ENCODE data around the gene INPP5F.
"Not testable (repeated sequence)": the region's sequence is repeated elsewhere in the genome, so short reads cannot be mapped to it uniquely, and the experiment has no call there.

The INPP5F gene

DNA sequence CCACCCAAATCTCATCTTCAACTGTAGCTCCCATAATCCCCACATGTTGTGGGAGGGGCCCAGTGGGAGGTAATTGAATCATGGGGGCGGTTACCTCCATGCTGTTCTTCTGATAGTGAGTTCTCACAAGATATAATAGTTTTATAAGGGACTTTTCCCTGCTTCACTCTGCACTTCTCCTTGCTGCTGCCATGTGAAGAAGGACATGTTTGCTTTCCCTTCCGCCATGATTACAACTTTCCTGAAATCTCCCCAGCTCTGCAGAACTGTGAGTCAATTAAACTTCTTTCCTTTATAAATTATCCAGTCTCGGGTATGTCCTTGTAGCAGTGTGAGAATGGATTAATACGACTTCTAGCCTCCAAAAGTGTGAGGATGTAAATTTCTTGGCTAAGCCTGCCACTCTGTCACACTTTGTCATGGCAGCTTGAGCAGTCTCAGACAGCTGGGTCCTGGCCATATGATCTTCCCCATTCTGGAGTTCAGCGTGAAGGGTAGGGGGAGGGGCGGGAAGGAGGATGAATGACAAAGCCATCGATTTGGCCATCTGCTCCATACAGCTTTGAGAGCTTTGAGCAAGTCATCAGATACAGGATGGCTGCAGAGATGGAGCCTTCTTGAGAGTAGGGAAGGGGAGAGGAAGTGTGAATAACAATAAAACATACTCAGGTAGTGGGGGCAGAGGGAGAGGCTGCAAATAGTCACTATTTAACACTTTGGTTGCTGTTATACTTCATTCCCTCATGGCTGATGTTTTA, 19.1 kb upstream of the INPP5F start:
- DNase-seq (ENCODE audit: low spot score) = no peak

DNA sequence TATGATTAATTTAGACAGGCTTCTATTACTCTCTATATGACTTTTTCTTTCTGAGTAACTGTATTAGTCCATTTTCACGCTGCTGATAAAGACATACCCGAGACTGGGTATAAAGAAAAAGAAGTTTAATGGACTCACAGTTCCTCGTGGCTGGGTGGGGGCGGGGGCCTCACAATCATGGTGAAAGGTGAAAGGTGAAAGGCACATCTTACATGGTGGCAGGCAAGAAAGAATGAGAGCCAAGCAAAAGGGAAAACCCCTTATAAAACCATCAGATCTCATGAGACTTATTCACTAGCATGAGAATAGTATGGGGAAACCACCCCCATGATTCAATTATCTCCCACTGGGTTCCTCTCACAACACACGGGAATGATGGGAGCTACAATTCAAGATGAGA, 18.5 kb upstream of the INPP5F start:
- not testable (repeated sequence) for DNase-seq (ENCODE audit: low spot score)

DNA sequence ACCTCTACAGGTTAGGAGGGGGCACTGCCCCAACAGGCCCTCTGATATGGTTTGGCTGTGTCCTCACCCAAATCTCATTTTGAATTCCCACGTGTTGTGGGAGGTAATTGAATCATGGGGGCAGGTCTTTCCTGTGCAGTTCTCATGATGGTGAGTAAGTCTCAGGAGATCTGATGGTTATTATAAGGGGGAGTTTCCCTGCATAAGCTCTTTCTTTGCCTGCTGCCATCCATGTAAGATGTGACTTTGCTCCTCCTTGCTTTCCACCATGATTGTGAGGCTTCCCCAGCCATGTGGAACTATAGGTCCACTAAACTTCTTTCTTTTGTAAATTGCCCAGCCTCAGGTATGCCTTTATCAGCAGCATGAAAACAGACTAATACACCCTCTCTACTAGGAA, 14.9 kb upstream of the INPP5F start:
- not testable (repeated sequence) for DNase-seq (ENCODE audit: low spot score)

DNA sequence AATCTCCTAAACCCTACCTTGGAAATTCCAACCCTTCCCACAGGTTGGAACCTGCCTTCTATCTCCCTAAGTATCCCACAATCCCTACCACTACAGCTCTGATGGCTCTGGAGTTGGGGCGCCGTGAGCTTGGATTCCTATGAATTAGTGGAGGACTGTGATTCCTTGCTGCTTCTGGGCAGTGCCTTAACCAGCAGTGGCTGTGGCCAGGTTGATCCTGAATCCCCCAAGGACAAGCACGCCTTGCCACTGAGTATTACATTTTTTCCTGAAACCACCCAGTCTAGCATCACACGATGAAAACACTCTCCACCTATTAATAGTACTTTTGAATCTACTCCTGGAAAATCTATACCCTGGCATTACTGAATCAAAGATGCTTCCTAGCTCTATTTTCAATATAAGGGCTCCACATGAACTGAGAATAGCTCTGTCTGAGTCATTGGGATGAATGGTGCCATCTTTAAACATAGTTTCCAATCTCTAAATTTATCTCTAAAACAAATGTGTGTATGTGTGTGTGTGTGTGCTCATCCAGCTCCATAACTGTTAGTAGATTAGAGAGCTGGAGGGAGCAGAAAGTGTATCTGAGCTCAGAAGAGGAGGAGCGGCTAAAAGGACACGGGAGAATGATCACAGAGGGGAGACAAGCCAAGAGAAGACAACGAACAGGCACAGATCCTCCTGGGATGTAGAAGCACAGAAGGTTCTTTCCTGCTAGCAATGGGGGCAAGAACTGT, 11.9 kb upstream of the INPP5F start:
- DNase-seq (ENCODE audit: low spot score) = peak; percentile 25

DNA sequence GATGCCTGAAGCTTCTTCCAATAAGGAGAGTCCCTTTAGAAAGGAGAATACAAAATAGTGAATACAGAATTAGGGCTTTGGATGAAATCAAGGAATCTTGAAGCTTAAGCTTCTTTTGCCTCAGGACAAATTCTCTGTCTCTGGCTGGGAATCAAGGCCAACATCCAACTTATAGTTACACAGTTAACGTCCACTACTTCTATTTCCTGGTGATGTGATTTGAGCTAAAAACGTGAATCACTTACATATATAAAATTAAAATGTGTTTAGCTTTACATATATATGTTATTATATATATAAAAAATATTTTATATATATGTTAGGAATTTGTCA, 11.4 kb upstream of the INPP5F start:
- DNase-seq (ENCODE audit: low spot score) = no peak

DNA sequence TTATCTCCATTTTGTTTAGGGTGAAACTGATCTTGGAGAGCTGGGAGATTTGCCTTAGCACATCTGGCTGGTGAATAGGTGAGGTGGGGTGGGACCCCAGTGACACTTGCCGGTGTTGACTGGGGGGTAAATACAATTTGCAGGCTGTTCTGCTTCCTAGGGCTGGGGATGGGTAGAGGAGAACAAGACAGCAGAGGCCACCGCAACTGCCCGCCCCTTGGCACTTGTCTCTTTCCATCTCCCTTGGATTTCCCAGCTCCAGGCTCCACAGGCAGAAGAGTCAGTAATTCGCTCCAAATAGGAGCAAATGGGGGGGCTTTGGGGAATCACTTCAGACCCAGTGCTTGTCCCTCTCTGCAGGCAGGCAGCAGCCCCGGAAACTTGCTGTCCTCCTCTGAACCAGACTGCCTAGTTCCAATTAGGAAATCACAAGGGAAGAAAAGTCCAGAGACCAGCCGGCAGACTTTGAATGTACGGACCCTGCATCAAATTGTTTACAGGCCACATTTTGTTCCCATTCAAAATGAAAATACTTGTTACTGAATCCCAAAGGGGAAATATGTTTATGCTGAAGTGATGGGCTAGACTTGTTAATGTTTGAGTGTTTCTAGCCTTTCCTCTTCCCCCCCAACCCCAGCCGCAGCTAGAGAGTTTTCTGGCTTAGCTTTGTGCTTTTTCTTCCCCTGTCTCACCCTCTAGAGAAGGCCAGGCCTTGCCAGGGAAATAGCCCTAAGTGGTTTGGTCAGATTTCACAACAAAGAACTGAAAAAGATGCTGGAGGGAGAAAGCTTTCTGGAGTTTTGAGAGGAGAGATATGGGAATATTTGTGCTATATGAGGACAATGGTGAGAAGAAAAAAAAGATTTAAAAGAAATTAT, 10.0 kb upstream of the INPP5F start:
- no peak for DNase-seq (ENCODE audit: low spot score)

DNA sequence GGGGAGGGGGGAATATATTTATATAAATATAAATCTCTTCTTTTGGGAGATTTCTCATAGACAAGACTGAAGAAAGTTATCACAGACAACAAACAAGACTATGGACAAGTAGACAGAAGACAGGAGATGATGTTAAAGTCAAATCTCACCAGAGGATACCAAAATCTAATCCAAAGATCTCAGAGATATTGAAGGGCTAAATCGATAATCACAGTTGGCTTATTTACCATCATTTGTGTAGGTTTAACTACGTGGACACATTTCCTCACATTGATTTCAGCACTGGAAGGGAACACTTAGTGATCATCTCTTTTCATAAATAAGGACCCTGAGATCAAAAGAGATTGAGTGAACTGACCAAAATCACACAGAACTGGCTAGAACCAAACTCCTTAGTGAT, 2.7 kb upstream of the INPP5F start:
- no peak for DNase-seq (ENCODE audit: low spot score)

DNA sequence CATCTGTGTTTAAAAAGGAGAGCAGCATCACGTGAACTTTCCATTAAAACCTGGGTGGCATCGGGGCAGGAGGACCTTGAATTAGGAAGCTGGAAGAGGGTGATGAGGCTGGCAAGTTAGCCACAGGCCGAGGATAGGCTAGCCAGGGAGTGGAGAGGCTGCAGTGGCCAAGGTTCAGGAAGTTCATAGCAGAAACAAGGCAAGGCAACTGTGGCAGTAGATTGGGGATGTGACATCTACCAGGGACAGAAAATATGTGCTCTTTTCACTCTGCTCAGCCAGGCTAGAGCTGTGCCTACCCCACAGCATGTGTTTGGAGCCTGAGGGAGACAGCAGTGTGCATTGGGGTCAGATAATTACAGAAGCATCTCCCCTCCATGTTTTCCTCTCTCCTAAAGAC, 2.2 kb upstream of the INPP5F start:
- no peak for DNase-seq (ENCODE audit: low spot score)

DNA sequence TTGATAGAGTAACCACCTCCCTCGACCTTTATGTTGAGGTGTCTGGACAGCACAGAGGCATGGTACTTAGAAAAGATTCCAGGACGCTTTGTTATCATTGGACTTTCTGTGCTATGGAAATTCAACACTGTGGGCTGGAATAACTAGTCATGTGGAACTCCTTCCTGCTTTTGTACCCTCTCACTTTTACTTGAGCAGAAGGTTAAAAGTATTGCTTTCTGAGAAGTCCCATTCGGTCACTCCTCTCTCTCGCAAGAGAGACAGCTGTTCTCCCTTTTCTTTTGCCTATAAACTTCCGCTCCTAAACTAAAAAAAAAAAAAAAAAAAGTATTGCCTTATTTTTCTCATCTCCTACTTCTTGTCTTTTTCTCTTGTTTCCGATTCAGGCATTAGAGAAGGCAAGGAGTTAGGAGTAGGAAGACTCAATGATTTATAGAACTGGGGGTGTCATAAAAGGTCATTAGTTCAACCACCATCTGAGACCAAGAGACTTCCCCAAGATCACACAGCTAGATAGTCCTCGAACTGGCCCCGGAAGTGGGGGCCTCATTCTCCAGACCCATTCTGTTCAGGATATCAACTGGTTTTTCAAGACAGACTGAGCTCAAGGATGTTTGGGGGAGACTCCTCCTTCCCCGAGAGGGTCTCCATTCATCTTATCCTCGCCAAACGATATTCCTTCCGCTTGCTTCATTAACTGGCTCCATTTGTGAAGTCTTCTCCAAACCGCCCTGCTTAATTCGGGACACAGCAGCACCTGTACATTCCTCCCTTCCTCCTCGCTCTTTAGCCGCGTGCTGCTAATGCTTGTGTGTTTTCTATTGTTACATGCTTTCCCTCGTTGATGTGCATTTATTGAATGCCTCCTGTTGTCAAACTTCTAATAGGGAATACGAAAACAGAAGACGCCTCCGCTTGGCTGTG, 995 bp upstream of the INPP5F start:
- peak; percentile 26 for DNase-seq (ENCODE audit: low spot score)

DNA sequence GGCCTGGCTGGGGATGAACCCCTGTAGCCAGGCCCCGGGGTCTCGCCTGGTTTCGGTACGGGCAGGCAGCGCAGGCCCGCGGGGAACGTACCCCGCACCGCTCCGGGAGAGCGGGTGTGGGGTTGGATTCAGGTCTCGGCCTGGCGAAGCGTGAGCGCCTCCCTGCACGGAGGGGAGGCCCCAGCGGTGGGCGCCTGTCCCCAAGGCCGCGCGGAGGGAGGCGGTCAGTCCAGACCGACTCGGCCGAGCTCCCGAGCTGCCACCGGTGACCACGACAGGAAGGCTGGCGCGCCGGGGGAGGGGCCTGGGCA, 378 bp upstream of the INPP5F start:
- no peak for DNase-seq (ENCODE audit: low spot score)

DNA sequence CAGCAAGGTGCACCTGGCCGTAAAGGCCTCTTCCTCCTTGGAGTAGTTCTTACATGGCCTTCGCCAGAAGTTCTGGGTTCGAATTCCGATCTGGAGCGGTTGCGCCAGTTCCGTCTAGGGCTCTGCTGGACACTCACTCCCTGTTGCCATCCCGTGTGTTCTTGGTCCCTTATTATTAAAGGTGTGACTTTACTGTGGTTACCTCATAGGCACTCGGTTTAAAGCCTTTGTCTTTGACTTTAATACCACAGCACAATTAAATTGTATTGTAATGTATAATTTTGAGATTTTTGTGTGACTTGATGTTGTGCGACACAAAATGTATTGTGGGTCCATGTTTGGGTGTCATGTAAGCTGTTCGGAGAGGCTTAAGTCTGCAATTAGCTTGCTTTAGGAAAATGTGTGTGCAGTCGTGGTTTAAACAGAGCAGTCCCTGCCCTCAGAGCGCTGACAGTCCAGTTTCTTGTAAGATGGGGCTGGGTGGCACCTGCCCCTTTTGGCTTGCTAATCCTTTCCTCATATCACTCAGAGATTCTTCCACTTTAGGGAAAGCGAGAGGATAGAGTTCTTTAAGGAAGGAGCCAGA, 919 bp downstream of the INPP5F start:
- no peak for DNase-seq (ENCODE audit: low spot score)

DNA sequence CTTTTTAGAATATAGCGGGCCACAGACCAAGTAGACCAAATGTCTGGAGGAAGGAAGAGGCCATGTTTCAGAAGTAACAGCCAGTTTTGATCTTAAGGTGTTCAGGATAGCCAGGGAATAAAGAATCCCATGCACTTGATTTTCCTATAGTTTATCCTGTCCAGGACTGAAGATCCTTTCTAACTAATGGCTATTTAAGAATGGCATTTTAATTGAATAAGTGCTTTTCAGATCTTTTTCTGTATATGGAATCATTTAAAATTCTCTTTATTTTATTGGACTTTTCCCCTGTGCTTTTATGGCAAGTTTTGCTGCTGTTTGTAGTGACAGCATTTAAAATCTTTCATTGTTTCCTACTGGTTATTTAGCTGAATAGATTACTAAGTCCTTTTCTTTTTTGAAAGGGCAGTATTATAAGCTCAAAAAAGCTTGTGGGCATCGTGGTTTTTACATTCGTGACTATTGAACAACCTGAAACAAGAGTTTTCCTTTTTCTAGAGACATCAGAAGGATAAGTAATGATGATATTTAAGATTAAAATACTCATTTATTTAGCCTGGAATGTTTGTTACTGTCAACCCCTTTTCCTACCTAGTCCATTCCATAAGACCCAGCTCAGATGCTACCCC, 2.4 kb downstream of the INPP5F start:
- DNase-seq (ENCODE audit: low spot score) = no peak

DNA sequence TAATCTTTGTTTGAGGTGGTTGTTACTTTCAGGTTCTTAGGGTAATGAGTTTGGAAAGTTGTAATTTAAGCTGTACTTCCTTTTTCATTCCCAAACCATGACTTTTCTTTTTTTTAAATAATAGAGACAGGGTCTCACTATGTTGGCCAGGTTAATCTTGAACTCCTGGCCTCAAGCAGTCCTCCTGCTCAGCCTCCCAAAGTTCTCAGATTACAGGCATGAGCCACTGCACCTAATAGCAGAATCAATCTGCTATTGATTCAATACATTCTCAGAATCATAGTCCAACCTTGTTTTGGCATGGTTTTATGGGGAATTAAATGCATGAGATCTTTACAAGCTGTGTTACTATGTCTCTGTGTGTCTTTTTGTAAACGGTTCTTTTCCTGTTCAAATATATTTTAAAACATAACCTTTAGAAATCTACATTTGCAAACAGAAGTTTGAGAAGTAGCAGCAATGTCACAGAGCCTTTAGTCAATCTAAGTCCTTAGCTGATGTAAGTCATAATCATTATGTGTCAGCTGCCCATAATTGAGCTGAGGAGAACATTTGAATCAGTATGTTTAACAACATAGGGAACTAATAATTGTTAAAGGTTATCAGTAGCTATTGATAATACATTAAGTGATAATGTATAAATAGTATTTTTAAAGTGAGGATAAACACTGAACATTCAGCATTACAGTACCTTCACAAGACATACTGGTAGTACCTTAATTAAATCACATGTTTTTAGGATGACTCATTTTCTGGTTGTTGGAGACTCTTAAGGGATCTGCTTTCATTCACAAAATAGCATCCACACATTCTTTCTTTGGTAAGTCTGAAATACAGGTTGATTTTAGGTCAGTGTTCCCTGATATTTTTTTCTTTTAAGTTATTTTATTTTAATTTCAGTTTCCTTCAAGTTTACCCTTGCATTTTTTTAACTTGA, 8.8 kb downstream of the INPP5F start:
- DNase-seq (ENCODE audit: low spot score) = no peak

DNA sequence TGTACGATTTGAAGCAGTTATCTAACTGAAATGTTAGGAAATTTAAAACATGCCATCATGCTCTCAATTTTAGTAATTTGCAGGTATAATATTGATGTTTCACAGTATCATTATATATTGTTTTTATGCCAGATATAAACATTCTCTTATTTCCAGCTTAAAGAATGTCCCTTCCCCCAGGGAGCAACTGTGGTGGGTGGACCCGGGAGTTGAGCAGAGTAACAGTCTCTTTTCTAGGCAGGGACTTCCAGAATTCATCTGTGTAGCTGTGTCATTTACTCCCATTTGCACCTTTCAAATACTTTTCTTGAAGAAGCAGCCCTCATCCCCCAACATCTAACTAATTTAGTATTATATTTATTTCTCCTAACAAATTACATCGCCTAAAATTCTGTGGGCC, 9.6 kb downstream of the INPP5F start:
- DNase-seq (ENCODE audit: low spot score) = no peak

DNA sequence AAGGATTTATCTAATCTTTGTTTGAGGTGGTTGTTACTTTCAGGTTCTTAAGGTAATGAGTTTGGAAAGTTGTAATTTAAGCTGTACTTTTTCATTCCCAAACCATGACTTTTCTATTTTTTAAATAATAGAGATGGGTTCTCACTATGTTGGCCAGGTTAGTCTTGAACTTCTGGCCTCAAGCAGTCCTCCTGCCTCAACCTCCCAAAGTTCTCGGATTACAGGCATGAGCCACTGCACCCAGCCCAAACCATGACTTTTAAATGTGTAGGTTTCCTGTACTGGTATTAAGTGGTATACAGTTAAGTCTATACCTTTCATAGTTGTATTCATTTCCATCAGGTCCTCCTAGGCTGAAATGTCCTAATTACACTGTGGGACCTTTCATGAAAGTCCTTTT, 10.4 kb downstream of the INPP5F start:
- no peak for DNase-seq (ENCODE audit: low spot score)

DNA sequence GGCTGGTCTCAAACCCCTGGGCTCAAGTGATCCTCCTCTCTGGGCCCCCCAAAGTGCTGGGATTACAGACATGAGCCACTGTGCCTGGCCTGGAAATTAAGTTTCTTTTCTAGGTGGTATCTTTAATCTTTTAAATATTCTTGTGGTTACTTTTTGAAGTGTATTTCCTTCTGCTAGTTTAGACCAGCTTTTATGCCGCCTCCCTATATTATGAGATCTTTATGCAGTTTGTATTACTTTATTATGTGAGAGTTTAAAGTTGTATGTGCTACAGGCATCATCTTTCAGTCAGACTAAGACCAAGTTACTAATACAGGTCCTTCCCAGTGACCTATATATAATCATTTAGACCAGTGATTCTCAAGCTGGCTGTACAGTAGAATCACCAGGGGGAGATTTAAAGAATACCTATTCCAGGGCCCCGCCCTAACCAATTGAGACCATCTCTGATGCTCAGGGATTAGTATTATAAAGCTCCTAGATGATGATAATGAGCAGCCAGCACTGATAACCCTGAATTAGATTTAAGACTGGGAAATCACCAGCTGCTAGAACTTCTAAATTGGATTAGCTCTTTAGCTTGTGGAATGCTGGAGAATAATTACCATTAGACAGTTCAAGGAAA, 11.3 kb downstream of the INPP5F start:
- DNase-seq (ENCODE audit: low spot score) = no peak

DNA sequence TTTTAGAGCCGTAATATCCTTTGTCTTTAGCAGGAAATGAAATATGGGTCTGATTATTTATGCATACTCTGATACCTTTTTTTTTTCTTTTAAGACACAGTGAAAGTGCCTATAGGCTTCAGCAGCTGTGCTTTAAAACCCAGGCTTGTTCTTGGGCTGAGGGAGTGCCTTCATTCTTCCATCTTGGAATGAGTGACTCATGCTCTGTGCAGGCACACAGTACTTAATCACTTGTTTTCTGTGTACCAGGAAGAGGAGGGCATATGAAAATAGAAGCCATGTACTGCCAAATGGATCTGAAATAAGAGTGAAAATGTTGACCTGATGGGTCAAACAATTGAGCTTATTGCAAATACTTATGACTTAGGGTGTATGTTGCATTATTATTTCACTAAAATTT, 12.0 kb downstream of the INPP5F start:
- DNase-seq (ENCODE audit: low spot score) = no peak

DNA sequence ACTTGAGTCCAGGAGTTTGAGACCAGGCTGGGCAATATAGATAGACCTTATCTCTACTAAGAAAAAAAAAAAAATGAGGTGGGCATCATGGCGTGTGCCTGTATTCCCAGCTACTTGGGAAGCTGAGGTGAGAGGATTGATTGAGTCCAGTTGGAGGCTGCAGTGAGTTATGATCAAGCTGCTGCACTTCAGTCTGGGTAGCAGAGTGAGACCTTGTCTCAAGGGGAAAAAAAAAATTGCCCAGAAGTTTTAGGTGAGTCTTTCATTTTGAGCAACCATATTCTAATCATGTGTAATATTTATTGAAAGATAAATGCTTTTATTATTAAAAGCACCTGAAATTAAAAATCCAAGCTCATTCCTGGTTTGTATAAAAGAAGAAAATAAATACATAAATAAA, 13.1 kb downstream of the INPP5F start:
- no peak for DNase-seq (ENCODE audit: low spot score)

DNA sequence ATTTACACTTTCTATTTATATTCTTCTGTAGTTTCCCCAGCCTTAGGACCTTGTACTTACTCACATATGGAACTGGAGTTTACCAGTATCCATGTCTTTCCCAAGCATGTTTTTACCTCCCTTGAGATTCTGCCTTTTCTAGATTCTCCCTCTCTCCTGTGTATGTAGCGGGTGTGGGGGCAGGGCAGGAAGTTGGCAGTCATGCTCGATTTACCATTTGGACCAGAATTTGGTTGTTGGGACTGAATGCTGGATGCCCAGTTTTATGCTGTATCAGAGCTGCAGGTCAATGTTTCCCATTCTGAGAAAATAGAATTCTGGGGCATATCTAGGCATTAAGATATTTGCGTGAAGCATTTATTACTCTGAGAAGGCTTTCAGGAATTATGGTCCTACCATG, 14.2 kb downstream of the INPP5F start:
- no peak for DNase-seq (ENCODE audit: low spot score)
